ENCODE measurements around the gene C1orf146.
"Not testable (repeated sequence)": the region's sequence is repeated elsewhere in the genome, so short reads cannot be mapped to it uniquely, and the experiment has no call there.

The C1orf146 gene, protein sequence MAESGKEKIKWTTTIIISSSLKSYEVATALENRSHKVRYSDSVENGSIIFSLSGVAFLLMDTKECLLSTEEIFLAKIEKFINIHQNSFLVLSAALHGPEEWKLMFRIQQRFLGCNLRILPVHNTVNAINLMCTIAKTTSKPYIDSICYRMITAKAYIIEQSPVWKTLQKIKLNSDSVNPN

DNA sequence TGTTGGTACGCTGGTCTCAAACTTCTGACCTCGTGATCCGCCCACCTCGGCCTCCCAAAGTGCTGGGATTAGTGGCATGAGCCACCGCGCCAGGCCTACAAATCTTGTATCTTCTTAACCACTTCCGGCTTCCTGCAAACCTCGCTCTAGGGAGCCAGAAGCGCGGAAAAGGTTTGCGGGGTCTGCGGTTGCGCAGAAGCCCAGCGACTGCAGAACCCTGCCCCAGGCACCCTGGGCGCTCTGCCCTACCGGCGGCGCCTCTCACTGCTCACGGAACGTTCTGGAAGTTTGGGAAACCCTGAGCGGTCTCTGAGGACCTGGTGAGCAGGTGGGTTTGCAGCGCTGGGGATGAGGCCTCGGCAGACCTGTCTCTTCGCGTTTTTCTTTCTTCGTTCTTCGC, at the start of gene C1orf146:
Gene C1orf146, plus strand, starts transcription at position 195 of the 400 bp plus-strand sequence. CDS start 13,506 bp downstream, outside the sequence.
- DNase-seq (ENCODE audit: low read depth) = no peak

DNA sequence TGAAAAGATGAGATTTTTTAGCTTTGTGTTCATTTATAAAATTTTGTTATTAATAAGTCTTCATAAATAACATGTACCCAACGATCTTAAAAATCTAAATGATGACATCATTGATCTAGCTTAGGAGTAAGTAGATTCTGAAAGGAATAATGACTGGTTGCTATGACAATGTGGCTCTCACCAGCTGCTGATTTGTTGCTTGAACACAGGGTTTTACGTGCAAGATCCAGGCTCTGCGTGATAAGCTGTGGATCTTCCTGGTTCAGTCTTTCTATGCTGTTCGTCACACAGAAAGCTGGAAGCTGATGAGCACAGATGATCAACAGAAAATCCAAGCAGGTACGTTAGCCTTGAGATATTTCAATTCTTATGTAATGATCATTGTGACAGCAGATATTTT, 49.1 kb upstream of the C1orf146 start:
- no peak for DNase-seq (ENCODE audit: low read depth)

DNA sequence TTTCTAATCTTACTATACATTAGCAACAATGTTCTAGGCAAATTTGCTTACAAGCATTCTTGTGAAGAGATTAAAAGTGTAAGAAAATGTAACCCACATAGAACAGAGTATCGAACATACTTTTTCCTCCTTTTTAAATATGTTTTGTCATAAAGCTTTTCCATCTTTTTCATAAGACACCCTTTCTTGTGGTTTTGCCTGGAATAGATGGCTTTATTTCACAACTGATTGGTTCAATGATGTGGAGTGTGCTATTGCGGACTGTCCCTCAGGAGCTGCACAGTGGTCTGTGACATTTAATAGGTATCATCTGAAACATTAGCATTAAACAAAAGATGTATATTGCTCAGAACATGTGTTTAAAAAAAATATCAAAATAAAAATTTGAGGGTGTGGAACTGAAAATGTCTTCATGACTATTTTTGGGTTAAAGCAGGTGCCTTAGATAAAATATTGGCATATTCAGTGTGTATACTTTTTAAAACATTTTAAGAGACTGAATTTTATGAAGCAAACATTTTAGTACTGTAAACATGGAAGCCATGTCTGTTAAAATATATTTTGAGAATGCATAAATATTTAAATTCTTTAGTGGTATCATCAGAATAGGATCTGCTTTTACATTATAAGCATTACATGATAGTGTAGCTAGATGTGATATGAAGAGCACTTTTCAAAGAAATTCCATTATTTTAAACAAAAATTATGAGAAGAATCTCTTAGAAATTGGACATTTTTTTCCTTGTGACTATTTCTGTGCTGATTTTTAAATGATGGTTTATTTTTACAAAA, 48.3 kb upstream of the C1orf146 start:
- no peak for DNase-seq (ENCODE audit: low read depth)

DNA sequence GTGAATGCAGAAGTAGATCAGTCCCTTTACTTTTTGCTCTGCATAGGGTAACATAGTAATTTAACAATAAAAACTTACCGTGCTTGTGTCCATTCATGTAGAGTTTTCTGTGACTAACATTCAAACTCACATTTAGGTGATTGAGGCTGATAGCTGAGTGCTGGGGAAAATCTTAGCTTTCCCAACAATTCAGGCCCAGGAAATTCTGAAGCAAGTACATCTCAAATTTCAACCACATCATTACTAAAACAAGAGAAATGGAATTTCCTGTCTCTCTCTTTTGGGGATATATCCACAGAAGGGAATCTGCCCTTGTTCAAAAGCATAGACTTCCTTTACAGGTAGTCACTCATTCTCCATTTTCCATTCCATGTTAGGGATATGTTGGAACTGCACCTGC, 33.1 kb upstream of the C1orf146 start:
- DNase-seq (ENCODE audit: low read depth) = no peak

DNA sequence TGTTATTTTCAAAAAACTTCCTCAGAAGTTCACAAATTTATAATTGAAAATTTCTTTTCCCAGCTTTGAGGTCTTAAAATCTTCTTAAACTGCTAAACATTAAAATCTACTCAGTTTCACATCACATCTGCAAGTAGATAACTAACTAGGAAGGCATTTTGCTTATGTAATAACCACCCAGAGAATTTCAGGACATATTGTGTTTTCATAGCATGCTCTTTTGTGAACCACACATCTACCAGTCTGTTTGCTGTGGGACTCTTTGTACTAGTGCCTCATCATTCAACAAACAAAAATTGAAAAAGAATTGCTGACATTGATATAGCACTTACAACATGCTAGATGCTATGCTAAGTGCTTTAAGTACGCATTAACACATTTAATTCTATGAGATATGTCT, 31.6 kb upstream of the C1orf146 start:
- no peak for DNase-seq (ENCODE audit: low read depth)

GRCh38 chr1:92188436-92189255, 29.1 kb upstream of the C1orf146 start:
- DNase-seq (ENCODE audit: low read depth) = no peak

GRCh38 chr1:92191726-92192125, 26.0 kb upstream of the C1orf146 start:
- DNase-seq (ENCODE audit: low read depth) = no peak

DNA sequence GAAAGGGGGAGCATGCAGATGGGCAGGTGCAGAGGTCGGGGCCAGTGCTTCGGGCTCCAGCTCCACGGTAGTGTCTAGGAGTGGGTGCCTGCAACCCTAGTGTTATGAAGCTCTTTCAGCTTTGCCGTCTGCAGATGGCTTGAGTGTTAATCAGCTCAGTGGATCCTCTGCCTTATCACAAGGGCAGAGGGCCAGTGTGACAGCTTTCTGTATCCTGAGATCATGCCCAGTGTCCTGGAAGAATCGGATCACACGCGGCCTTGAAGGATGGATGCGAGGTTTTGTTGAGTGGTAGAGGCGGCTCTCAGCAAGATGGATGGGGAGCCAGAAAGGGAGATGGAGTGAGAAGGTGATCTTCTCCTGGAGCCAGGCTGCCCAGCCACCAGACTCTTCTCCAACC, 25.5 kb upstream of the C1orf146 start:
- no peak for DNase-seq (ENCODE audit: low read depth)

DNA sequence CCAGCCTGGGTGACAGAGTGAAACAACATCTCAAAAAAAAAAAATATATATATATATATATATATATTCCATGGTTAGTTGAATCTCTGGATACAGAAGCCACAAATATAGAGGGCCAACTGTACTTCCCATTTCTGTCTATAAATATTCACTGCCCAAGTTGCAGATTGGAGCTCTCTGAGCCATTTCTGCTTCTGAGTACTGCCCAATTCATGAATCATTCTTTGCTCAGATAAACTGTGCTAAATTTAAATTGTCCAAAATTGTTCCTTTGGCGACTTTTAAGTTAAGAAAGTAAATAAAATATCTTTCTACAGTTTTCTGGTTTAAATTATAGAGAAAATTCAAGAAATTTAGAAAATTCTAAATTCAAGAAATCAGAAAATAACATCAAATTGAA, 23.2 kb upstream of the C1orf146 start:
- no peak for DNase-seq (ENCODE audit: low read depth)

GRCh38 chr1:92201973-92202372, 15.7 kb upstream of the C1orf146 start:
- DNase-seq (ENCODE audit: low read depth) = no peak

GRCh38 chr1:92203105-92203504, 14.6 kb upstream of the C1orf146 start:
- no peak for DNase-seq (ENCODE audit: low read depth)

GRCh38 chr1:92210701-92211100, 7.0 kb upstream of the C1orf146 start:
- DNase-seq (ENCODE audit: low read depth) = no peak

DNA sequence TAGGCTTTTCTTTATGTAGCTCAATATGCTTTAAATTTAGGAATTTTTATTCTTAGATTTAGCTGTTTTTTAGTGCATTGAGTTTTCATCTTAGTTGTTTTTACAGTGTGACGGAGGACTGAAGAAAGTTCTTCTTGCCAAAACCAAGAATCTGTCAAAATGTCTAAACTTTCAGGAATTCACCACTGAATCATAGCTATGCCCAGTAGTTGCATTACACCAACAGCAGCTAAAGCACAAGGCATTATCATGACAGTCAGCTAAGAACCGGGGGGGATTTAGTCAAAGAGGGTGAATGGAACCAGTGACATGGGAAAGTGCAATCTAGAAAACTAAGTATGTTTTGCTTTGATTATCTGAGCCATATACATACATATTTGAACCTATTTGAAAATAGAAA, 6.5 kb upstream of the C1orf146 start:
- DNase-seq (ENCODE audit: low read depth) = no peak

DNA sequence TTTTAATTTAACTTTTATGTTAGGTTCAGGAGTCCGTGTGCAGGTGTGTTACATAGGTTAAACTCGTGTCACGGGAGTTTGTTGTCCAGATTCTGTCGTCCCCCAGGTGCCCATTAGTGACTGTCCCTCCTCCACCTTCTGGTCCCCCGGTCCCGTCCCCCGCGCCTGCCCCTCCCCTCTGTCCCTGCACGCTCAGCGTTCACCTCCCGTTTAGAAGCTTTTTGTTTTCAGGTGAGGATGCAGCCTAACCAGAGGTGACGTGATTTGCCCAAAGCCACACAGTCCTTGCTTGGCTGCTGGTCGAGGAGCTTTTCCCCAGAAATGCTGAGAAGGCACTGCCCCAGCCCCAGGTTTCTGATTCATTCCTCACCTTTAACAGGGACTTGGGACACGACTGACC, 844 bp downstream of the C1orf146 start:
- no peak for DNase-seq (ENCODE audit: low read depth)

- DNase-seq (ENCODE audit: low read depth) = no peak
Measured at GRCh38 chr1:92219028-92219427, 1.3 kb downstream of the C1orf146 start.

GRCh38 chr1:92228401-92228800, 10.7 kb downstream of the C1orf146 start:
- DNase-seq (ENCODE audit: low read depth) = no peak

DNA sequence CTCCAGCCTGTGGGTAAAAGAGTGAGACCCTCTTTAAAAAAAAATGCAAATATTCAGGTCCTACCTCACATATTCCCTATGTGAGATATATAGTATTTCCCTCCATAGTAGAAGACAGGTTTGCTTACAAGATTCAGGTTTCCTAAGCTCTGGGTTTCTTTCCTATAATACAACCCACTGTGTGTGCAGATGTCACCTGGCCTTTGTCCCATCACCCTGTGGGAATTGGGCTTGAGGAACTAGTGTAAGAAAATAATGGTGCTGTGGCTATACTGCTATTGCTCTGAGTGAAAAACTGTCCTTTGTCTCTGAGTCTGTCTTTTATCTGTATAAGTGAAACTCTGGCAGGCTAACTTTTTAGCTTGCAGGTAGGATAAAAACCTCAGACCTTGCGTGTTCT, 13.0 kb downstream of the C1orf146 start:
- DNase-seq (ENCODE audit: low read depth) = no peak

- no peak for DNase-seq (ENCODE audit: low read depth)
Measured at GRCh38 chr1:92240034-92240433, 22.3 kb downstream of the C1orf146 start.

DNA sequence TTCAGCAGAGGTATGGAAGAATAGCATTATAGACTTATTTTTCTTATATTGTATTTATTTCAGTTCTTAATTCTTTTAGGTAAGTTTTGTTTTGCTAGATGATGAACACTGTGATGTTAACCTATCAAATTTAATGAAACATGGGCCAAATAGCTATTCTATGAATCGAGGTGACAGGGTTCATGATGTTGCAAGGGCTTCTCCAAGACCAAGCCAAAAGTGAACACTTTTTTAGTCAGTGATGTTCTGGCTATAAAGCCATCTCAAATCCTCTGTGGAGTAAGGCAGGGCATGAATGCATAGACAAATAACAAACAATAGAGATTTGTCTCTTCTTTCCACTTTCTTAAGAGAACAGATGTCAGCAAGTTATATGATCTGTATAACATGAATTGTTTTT, 26.7 kb downstream of the C1orf146 start:
- no peak for DNase-seq (ENCODE audit: low read depth)

- not testable (repeated sequence) for DNase-seq (ENCODE audit: low read depth)
Measured at GRCh38 chr1:92254714-92255113, 37.0 kb downstream of the C1orf146 start.

DNA sequence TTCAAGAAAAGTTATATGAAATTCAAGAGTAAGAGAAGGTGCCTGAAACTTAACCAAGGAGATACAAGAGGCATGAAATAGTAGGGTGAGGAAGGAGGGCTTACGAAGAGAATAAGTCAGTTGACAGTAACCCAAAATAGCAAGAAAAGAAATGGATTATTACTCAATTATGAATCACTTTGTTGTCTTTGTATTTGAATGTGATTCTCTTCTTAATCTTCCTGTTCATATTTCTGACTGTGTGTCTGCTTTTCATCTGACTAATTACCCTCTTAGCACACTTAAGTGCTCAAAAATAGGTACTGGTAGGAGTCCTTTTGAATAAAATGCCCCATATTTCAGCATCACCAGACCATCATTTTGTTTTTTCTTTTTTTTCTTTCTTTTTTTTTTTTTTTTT, 41.6 kb downstream of the C1orf146 start:
- no peak for DNase-seq (ENCODE audit: low read depth)

GRCh38 chr1:92262516-92262915, 44.8 kb downstream of the C1orf146 start:
- no peak for DNase-seq (ENCODE audit: low read depth)

- no peak for DNase-seq (ENCODE audit: low read depth)
Measured at GRCh38 chr1:92273039-92273438, 55.3 kb downstream of the C1orf146 start.

Data from activated T-helper 1 cell treated with Interleukin-2 at 50 U/mL for 16 hours (primary cell).